SU-DHL-6 (cell line): ENCODE results near the gene RAP1A.

ENCODE experiments used
- EZH2phosphoT487 ChIP-seq: fragments of 200-600 bp; sonication (generic), shearing (Covaris generic); conservative IDR thresholded peaks from 2 replicates; pipeline ENCODE4 v1.6.1; 2018; ENCODE audit warnings: mild to moderate bottlenecking, antibody characterized with exemption, low read length, moderate library complexity, mixed read lengths
- TF ChIP-seq, protein P1 (sequence below): fragments of 200-600 bp; sonication (generic); IDR thresholded peaks from one replicate; pipeline ENCODE4 v1.5.1; 2017; ENCODE audit warnings: antibody characterized with exemption, mild to moderate bottlenecking, low read length, moderate library complexity; ENCODE audit not compliant: insufficient read depth, poor library complexity, severe bottlenecking

- TF ChIP-seq, protein P1, sequence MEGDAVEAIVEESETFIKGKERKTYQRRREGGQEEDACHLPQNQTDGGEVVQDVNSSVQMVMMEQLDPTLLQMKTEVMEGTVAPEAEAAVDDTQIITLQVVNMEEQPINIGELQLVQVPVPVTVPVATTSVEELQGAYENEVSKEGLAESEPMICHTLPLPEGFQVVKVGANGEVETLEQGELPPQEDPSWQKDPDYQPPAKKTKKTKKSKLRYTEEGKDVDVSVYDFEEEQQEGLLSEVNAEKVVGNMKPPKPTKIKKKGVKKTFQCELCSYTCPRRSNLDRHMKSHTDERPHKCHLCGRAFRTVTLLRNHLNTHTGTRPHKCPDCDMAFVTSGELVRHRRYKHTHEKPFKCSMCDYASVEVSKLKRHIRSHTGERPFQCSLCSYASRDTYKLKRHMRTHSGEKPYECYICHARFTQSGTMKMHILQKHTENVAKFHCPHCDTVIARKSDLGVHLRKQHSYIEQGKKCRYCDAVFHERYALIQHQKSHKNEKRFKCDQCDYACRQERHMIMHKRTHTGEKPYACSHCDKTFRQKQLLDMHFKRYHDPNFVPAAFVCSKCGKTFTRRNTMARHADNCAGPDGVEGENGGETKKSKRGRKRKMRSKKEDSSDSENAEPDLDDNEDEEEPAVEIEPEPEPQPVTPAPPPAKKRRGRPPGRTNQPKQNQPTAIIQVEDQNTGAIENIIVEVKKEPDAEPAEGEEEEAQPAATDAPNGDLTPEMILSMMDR = no peak
- TF ChIP-seq EZH2phosphoT487 = no peak
Observed at GRCh38 chr1:111758373-111758772, 138.8 kb downstream of the RAP1A start.
